Measurements from ENCODE around the gene TARBP2.

Gene TARBP2, protein sequence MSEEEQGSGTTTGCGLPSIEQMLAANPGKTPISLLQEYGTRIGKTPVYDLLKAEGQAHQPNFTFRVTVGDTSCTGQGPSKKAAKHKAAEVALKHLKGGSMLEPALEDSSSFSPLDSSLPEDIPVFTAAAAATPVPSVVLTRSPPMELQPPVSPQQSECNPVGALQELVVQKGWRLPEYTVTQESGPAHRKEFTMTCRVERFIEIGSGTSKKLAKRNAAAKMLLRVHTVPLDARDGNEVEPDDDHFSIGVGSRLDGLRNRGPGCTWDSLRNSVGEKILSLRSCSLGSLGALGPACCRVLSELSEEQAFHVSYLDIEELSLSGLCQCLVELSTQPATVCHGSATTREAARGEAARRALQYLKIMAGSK

GRCh38 chr12:53500776-53501614 lies at the start of gene TARBP2:
TARBP2 (plus strand) TSS chr12:53501283; CDS start chr12:53501409, 126 bp downstream.
- DNase-seq, result peak; percentile 97 to 99

GRCh38 chr12:53451661-53452158 lies 49.4 kb upstream of the TARBP2 start, which contains the start of gene PCBP2:
PCBP2 (plus strand) TSS chr12:53452102; CDS start chr12:53454801, 2,699 bp downstream.
- DNase-seq, result peak; percentile 97 to 98

DNA sequence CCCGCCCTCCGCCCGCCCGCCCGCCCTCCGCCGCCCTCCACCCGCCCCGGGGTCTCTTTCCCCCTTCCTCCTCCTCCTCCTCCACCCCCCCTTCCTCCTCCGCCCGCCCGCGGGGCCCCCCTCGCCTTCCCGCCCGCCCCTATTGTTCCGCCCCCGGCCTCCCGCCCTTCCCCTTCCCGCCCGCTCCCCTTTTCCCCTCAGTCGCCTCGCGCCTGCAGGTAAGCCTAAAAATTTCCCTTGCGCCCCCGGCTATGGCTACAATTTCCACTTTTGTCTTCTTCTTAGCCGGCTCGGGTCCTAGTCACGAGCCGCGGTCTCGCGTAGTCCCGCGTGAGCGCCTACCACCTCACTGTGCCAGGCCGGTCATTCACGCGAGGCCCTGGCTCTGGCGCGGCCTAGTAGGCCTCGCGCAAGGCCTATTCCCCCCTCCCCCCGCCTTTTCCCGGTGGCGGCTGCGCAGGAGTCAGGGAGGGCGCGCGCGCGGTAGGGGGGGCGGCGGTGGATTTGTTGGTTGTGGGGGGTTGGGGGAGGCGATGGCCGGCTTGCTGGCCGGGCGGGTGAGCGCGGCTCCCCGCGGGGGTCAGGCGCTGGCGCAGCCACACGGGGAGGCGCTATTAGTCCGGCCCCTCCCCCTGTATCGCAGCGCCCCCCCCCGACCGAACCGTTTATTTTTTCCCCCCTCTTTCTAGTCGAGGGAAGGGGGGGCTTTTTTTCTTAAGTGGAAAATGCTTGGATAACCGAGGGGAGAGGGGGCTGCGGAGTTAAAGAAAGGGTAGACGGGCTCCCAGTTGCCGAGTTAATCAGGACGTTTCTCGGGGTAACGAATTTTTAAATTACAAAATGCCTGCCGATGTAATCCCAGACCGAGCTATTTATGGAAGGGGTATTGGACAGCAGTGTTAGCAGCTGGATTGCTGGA lies 48.7 kb upstream of the TARBP2 start:
- peak; percentile 54 to 77 for DNase-seq

GRCh38 chr12:53453953-53454640 lies 47.0 kb upstream of the TARBP2 start:
- DNase-seq, result no peak

GRCh38 chr12:53454707-53455106 lies 46.4 kb upstream of the TARBP2 start:
- DNase-seq, result peak in 1 of 2 experiments; percentile 37

DNA sequence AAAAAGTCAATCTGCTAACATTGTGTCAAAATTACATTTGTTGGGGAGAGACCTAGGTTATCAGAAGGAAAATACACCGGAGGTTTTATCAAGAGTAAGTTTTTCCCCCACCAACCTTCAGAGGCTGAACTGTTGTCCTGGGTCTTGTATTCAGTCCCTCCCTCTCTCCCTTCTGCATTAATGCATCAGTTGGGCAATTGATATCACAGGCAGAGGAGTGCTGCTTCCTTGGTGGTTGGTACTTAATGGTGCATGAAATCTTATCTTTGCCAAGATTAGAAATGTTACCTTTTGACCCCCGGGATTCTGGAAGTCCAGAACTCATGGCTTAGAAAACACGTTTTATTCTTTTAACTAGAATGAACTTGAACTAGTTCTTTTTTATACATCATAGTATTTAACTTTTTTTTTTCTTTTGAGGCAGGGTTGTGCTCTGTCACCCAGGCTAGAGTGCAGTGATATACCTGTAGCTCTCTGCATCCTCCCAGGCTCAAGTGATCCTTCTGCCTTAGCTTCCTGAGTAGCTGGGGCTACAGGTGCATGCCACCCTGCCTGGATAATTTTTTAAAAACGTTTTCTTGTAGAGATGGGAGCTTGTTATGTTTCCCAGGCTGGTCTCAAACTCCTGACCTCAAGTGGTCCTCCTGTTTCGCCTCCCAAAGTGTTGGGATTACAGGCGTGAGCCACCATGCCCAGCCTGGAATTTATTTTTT lies 44.3 kb upstream of the TARBP2 start:
- DNase-seq, result no peak

- no peak for DNase-seq
Measured at GRCh38 chr12:53459097-53459496, 42.0 kb upstream of the TARBP2 start.

- DNase-seq, result no peak
Measured at GRCh38 chr12:53461059-53461458, 40.0 kb upstream of the TARBP2 start.

GRCh38 chr12:53461591-53461990 lies 39.5 kb upstream of the TARBP2 start:
- no peak for DNase-seq

DNA sequence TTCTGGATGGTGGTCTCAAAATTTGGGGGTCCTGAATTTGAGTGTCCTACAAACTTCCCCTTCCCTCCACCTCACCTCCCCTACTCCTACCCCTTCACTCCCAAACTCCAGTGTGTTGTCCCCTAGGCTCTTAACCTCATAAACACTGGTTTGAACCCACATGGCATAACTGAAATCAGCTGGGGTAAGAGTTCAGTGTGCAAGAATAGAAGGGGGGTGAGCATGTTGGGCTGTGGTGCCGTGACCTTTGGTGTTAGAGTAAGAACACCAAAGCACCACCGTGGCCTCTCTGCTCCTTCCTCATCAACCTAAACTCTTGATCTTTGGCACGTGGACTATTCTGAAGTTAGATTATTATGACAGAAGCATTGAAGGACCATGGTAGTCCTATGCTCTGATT lies 38.1 kb upstream of the TARBP2 start:
- DNase-seq, result no peak

DNA sequence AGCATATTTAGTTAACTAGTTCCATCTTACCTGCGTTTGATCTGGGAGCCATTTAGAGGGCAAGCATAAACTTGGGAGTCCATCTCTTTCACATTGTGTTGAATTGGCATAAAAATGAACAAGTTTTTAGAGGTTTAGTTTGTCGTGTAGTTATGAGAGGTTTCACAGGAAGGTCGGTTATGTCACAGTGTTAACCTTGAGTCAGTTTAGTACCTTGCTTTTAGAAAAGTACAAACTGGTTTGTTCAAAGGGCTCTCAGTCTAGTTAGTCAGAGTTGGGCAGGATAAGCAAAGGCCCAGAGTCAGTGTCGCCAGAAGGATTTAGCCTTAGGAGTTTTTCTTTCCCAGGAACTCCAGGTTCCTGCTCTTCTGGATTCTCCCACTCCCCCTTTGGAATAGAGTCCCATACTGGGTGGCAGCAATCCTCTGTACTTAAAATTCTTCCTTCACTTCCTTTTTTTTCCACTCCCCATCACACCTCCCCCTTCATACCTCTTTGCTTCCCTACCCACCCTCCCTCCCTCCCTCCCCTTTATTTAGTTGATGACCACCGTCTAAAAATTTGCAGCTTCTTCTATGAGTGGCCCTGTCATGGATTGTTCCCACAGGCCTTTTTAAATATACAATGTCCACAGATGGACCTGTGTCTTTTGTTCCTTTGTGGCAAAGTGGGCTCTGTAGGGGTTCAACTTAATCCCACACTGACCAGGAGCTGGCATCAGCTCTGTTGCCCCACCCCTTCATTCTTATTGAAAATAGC lies 37.1 kb upstream of the TARBP2 start:
- DNase-seq, result no peak

GRCh38 chr12:53464685-53465418 lies 36.2 kb upstream of the TARBP2 start:
- DNase-seq, result no peak

DNA sequence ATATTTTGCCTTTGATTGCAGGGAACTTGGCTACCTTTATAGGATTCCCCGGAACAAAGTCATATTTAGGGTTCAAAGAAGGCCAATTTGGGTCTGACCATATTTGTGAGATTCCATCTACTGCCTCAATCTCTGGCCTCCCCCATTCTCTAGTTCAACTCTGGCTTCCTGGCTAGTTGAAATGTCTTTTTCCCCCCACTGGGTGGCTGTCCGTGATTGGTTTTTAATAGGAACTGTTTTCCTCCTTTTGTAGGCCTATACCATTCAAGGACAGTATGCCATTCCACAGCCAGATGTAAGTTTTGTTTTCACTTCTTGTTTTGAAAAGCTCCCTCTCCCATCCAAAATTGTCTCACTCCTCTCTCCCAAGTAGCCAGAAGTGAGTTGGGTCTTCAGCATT lies 35.4 kb upstream of the TARBP2 start:
- DNase-seq, result no peak

DNA sequence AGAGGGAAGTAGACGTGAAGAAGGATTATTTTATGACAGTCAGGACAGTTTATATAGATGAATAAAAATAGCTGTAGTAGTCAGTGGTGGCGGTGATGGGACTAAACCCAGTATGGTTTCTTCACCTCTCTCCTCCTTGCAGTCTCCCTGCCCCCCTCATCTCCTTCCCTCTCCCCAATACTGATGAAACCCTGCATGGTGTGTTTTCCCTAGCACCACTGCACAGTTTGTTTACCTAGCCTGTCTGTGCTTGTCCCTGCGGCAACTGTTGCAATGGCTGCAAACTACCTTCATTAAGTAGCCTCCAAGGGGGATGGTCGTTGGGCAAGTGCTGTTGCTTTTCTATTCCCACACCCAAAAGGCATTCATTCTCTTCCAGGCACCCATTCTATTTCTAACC lies 34.4 kb upstream of the TARBP2 start:
- no peak for DNase-seq

GRCh38 chr12:53467082-53467481 lies 34.0 kb upstream of the TARBP2 start:
- no peak for DNase-seq

- DNase-seq, result no peak
Measured at GRCh38 chr12:53467880-53468279, 33.2 kb upstream of the TARBP2 start.

- DNase-seq, result no peak
Measured at GRCh38 chr12:53468282-53468681, 32.8 kb upstream of the TARBP2 start.

GRCh38 chr12:53472056-53472582 lies 29.0 kb upstream of the TARBP2 start:
- no peak for DNase-seq

DNA sequence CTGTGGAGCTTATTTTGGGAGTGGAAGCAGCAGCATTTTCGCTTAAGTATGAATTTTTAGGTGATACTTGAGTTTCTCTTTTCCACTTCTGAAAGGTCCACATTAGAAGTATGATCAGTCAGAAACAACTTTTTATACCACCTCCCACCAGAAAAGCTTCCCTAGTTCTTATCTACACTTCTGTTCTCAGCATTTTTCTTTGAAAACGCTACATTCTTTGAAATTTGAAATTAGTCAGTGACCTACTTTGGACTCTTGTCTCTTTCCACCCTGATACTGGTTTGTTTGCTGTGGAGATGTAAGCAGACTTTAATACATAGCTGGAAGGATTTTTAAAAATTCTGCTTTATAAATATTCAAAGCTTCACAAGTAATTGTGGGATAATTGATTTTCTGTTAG lies 27.0 kb upstream of the TARBP2 start:
- DNase-seq, result no peak

DNA sequence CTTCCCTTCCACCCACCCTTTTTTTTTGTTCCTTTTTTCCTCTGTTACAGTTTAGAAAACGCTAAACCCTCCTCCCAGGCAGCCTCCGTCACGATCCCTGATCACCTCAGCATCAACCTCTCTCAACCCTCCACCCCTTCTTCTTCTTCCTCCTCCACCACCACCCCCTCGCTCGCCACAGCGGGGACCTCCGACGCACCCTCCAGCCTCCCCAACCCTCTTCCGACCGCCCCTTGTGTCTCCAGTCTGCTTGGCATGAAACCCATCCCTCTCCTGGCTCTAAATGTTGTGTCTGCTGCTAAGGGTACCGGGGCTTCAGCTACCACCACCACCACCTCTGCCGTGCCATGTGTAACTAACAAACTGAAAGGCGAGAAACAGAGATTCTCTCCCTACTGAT lies 26.3 kb upstream of the TARBP2 start:
- DNase-seq, result no peak

Measured in NCI-H524 (cell line).